Esophagus muscularis mucosa (tissue), 4 donors: Measurements from ENCODE around the gene SLC4A2. TPM values are rescaled to one million over a fixed set of nuclear protein-coding genes. Genes with fewer than 3 reads are reported as not detected.

Experiments used
- DNase-seq: peaks from one replicate; pipeline ENCODE4 v3.0.0-alpha.2; 2017; ENCODE audit errors: extremely low spot score
- H3K27ac ChIP-seq, 4 donors: fragments of 200-600 bp; sonication (generic); replicated peaks in 1 of 4; 1 replicate in 3 of 4; 2 replicates in 1 of 4; pipeline ENCODE4 v1.5.1; 2016 to 2019; ENCODE audit warnings: mild to moderate bottlenecking in 1 of 4
- H3K27me3 ChIP-seq, 4 donors: fragments of 200-600 bp; sonication (generic); one replicate each; pipeline versions ENCODE4 v1.5.1 to v1.6.0; 2016 to 2019
- H3K36me3 ChIP-seq, 4 donors: fragments of 200-600 bp; sonication (generic); one replicate each; pipeline ENCODE4 v1.5.1; 2016 to 2019
- H3K4me1 ChIP-seq, 4 donors: fragments of 200-600 bp; sonication (generic); one replicate each; pipeline ENCODE4 v1.5.1; 2016 to 2019
- H3K4me3 ChIP-seq, 4 donors: fragments of 200-600 bp; sonication (generic); 1 replicate in 2 of 4; 2 replicates in 2 of 4; pipeline ENCODE4 v1.5.1; 2016 to 2019; ENCODE audit warnings: mild to moderate bottlenecking in 4 of 4, moderate library complexity in 1 of 4
- H3K9me3 ChIP-seq, 4 donors: fragments of 200-600 bp; sonication (generic); 1 replicate in 3 of 4; 2 replicates in 1 of 4; pipeline ENCODE4 v1.5.1; 2016 to 2019
- CTCF ChIP-seq, 3 experiments: fragments of 200-600 bp in 2 of 3; fragments of 450-650 bp in 1 of 3; sonication (generic) in 2 of 3; IDR thresholded peaks; one replicate each; pipeline ENCODE4 v1.5.1; 2017 to 2019; ENCODE audit warnings: antibody characterized with exemption in 3 of 3, mild to moderate bottlenecking in 2 of 3, moderate library complexity in 1 of 3
- EP300 ChIP-seq: sonication (generic); formaldehyde crosslinking; IDR thresholded peaks from one replicate; pipeline ENCODE4 v1.6.1; 2017; ENCODE audit warnings: antibody characterized with exemption
- POLR2A ChIP-seq: fragments of 450-650 bp; IDR thresholded peaks from one replicate; pipeline ENCODE4 v1.6.1; 2017; ENCODE audit warnings: antibody characterized with exemption, moderate library complexity, mild to moderate bottlenecking, low read depth
- POLR2AphosphoS5 ChIP-seq, 2 donors: sonication (generic); formaldehyde crosslinking; IDR thresholded peaks; one replicate each; pipeline ENCODE4 v1.6.1; 2017; ENCODE audit warnings: antibody characterized with exemption in 2 of 2
- WGBS: methylation state at CpG from one replicate; pipeline ENCODE4 v1.1.5; 2018; 5-methylcytosine and 5-hydroxymethylcytosine counted together
- intact Hi-C: fragments of 100-400 bp; cut with DNase I; formaldehyde crosslinking; loops from one replicate; pipeline ENCODE4 v1.15.1; 2023
- total RNA-seq, 4 donors: library from RNA; depleted of rRNA; stranded (reverse); fragments of >200 nt; gene quantifications; one replicate each; pipeline versions ENCODE4 v1.1.0 to v1.2.1, GENCODE V29; 2016

SLC4A2 gene
- total RNA-seq, 4 donors from 2014 or later: 96.8 to 165 (median 122) TPM

- WGBS: 95% methylated on average over 23 of the region's 27 CpGs
- peaks cover 25 to 54% (median 52%) of the 10 kb centered on the region in 4 donors for H3K36me3 ChIP-seq
- TF ChIP-seq EP300 (no peak), POLR2A (no peak), POLR2AphosphoS5 (IDR thresholded peaks at IDR 0.05) (no peak), CTCF (IDR thresholded peaks at IDR 0.05) (no peak)
- H3K9me3 ChIP-seq: no peaks in the 10 kb centered on the region
- H3K4me1 ChIP-seq: peaks cover 9 to 33% (median 25%) of the 10 kb centered on the region in 4 donors
- no peaks in the 10 kb centered on the region for H3K27me3 ChIP-seq
- no peak overlapping the region for H3K27ac ChIP-seq
- no peak overlapping the region for H3K4me3 ChIP-seq
- intact Hi-C loops: no loop called here
- DNase-seq: no peak
Observed at GRCh38 chr7:151116603-151117440, 57.4 kb downstream of the SLC4A2 start.

GRCh38 chr7:151117565-151117964 lies 58.2 kb downstream of the SLC4A2 start:
- peaks cover 9 to 32% (median 25%) of the 10 kb centered on the region in 4 donors for H3K4me1 ChIP-seq
- H3K27me3 ChIP-seq: no peaks in the 10 kb centered on the region
- 94% methylated on average over 3 of the region's 12 CpGs for WGBS
- intact Hi-C loops: no loop called here
- no peak for TF ChIP-seq POLR2A
- TF ChIP-seq EP300: no peak
- no peak for TF ChIP-seq CTCF (IDR thresholded peaks at IDR 0.05)
- TF ChIP-seq POLR2AphosphoS5 (IDR thresholded peaks at IDR 0.05): no peak
- peaks cover 25 to 60% (median 59%) of the 10 kb centered on the region in 4 donors for H3K36me3 ChIP-seq
- no peak overlapping the region for H3K27ac ChIP-seq
- no peak overlapping the region for H3K4me3 ChIP-seq
- DNase-seq: no peak
- H3K9me3 ChIP-seq: no peaks in the 10 kb centered on the region

GRCh38 chr7:151118108-151119054 lies 59.0 kb downstream of the SLC4A2 start:
- Histone ChIP-seq H3K4me1 (peaks cover 9 to 30% (median 22%) of the 10 kb centered on the region in 4 donors), H3K4me3 (no peak overlapping the region), H3K36me3 (peaks cover 32 to 69% (median 67%) of the 10 kb centered on the region in 4 donors), H3K27ac (no peak overlapping the region), H3K27me3 (no peaks in the 10 kb centered on the region), H3K9me3 (no peaks in the 10 kb centered on the region)
- no peak for DNase-seq
- intact Hi-C loops: no loop called here
- 95% methylated on average over 36 of the region's 38 CpGs for WGBS
- TF ChIP-seq EP300 (no peak), POLR2A (no peak), POLR2AphosphoS5 (IDR thresholded peaks at IDR 0.05) (no peak), CTCF (IDR thresholded peaks at IDR 0.05) (no peak)

- Histone ChIP-seq H3K36me3 (peaks cover 33 to 75% (median 71%) of the 10 kb centered on the region in 4 donors), H3K27me3 (no peaks in the 10 kb centered on the region), H3K4me1 (peaks cover 8 to 28% (median 18%) of the 10 kb centered on the region in 4 donors), H3K9me3 (no peaks in the 10 kb centered on the region), H3K4me3 (no peak overlapping the region), H3K27ac (no peak overlapping the region)
- WGBS: 82% methylated on average over 13 of the region's 13 CpGs
- no peak for TF ChIP-seq EP300
- no peak for TF ChIP-seq POLR2A
- no peak for TF ChIP-seq CTCF (IDR thresholded peaks at IDR 0.05)
- no peak for TF ChIP-seq POLR2AphosphoS5 (IDR thresholded peaks at IDR 0.05)
- no peak for DNase-seq
- intact Hi-C loops: no loop called here
Observed at GRCh38 chr7:151119055-151119415, 59.6 kb downstream of the SLC4A2 start.
